ENCODE measurements around the gene RPP25L. TPM values are rescaled to one million over a fixed set of nuclear protein-coding genes. Genes with fewer than 3 reads are reported as not detected.

The RPP25L gene
- total RNA-seq, 4 donors from 2014 or later, result 28.9 to 83.5 (median 54.8) TPM

DNA sequence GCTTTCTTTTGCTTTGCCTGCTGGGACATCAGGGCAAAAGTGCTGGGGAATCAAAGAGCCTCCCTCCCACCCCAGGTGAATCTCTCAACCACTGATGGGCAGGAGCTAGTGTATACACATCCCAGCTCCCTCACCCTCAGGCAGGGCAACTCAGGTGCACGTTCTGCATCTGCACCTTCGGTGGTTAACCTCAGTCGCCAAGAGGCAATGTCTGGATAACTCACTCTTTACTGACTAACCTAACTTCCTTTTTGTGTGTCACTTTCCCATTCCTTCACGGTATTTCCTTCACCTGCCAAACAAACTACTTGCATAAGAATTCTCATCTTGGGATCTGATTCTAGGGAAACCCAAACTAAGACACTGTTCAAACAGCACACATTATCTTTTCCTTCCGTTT lies 48.6 kb downstream of the RPP25L start:
- no peaks in the 10 kb centered on the region for H3K36me3 ChIP-seq
- no peaks in the 10 kb centered on the region for H3K27me3 ChIP-seq
- DNase-seq, result no peak
- TF ChIP-seq CTCF (IDR thresholded peaks at IDR 0.05) (no peak), POLR2A (IDR thresholded peaks at IDR 0.05) (no peak)
- H3K4me1 ChIP-seq, result peaks cover 0 to 22% (median 1%) of the 10 kb centered on the region in 4 donors
- peaks cover 0 to 4% (median 0%) of the 10 kb centered on the region in 4 donors for H3K9me3 ChIP-seq
- no peak overlapping the region for H3K4me3 ChIP-seq
- no peak overlapping the region for H3K27ac ChIP-seq

DNA sequence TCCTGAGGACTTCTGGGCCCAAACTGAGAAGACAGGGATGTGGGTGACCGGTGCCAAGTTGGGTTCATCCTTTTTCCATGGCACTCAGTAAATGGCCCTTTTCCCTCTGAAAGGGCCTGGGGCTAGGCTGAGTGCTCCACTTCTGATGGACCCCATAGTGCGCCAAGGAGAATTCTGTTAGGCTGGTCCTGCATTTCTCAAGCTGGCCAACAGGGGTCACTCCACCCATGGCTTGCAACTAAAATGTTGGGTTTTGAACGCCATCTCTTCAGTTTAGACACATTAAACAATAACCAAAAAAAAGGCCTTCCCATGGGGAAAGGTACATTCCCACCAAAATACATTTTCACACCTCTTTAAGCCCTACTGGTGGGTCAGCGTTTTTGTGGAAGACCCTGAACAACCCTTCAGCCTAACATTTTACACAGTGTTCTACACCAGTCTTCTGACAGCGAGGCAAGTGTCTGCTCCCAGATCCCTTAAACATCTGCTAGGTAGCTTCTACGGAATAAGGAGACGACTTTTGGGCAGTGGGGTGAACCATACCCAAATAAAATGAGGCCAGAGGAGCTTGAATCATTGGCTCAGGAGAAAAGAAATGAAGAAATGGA lies 49.7 kb downstream of the RPP25L start:
- no peak overlapping the region for H3K27ac ChIP-seq
- peaks cover 0 to 4% (median 0%) of the 10 kb centered on the region in 4 donors for H3K9me3 ChIP-seq
- H3K27me3 ChIP-seq, result no peaks in the 10 kb centered on the region
- H3K4me3 ChIP-seq, result no peak overlapping the region
- peak in 5 of 6 experiments; percentile 27 to 84 (median 72) for TF ChIP-seq CTCF (IDR thresholded peaks at IDR 0.05)
- TF ChIP-seq POLR2A (IDR thresholded peaks at IDR 0.05), result no peak
- H3K36me3 ChIP-seq, result no peaks in the 10 kb centered on the region
- H3K4me1 ChIP-seq, result peaks cover 0 to 22% (median 1%) of the 10 kb centered on the region in 4 donors
- peak in 2 of 3 donors; percentile 64 to 65 for DNase-seq

DNA sequence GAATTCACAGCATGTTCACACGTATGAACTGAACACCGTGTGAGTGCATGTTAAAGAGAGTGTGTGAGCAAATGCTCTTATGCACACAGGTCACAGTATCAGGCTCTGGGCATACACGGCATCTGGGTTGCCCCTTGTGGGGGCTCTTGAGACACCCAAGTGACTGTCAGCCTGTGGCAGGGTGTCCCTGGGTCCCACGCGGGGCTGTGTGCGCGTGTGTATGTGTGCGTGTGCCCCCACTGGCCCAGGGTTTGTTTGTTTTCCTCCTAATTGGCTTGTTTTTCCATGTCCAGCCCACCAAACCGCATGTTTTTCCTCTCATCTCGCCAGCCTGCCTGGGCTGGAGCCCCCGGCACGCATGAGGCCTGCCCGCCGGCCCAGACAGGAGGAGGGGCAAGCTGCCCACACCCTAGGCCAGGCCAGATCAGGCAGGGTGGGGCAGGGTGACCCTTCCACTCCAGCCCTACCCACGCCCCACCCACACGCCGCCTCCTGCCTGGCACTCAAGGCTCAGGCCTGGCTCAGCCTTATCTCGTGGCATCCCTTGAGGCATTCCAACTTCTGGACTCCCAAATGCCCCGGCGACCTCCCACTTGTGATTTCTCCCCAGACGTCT lies 51.2 kb downstream of the RPP25L start:
- TF ChIP-seq CTCF (IDR thresholded peaks at IDR 0.05) (peak in 2 of 6 experiments; percentile 32 to 50), POLR2A (IDR thresholded peaks at IDR 0.05) (no peak)
- Histone ChIP-seq H3K4me3 (no peak overlapping the region), H3K27me3 (no peaks in the 10 kb centered on the region), H3K4me1 (peaks cover 0 to 22% (median 1%) of the 10 kb centered on the region in 4 donors), H3K9me3 (peaks cover 0 to 4% (median 0%) of the 10 kb centered on the region in 4 donors), H3K27ac (peak overlapping the region in 3 of 4 donors; percentile 43 to 90 (median 87)), H3K36me3 (no peaks in the 10 kb centered on the region)
- peak in 2 of 3 donors; percentile 82 to 86 for DNase-seq

Small RNA genes within 50 kb of the gene (small RNA-seq; reads per million reads assigned to genes)
- 0 reads per million in 2 donors for gene CCL27

Other genes starting within 250 kb of the RPP25L start
- 10 to 100 TPM in 3 of 4 donors, 1 to 10 TPM in 1; 7.4 to 97.2 (median 88.3) TPM for gene MYORG, start 235.2 kb downstream of the RPP25L start, total RNA-seq
- gene FAM219A, start 153.5 kb downstream of the RPP25L start, total RNA-seq, result 10 to 100 TPM in 2 of 4 donors, 1 to 10 TPM in 2; 6.0 to 13.2 (median 9.5) TPM
- not detected for gene DNAI1, start 153.3 kb downstream of the RPP25L start, total RNA-seq
- gene ENHO, start 89.1 kb downstream of the RPP25L start, total RNA-seq, result 1 to 10 TPM in 2 of 4 donors, not detected in 2; 1.8 to 3.3 TPM
- 10 to 100 TPM in 3 of 4 donors, 1 to 10 TPM in 1; 1.7 to 24.6 (median 15.6) TPM for gene CNTFR, start 22.4 kb downstream of the RPP25L start, total RNA-seq
- gene DCTN3, start 8.4 kb upstream of the RPP25L start, total RNA-seq, result 10 to 100 TPM; 37.4 to 70.1 (median 47.5) TPM
- gene ARID3C, start 17.0 kb upstream of the RPP25L start, total RNA-seq, result under 1 TPM in 1 of 4 donors, not detected in 3; 0.53 TPM
- gene SIGMAR1, start 25.7 kb upstream of the RPP25L start, total RNA-seq, result 100 to 1,000 TPM in 3 of 4 donors, 10 to 100 TPM in 1; 63.5 to 138 (median 111) TPM
- 100 to 1,000 TPM; 111 to 310 (median 185) TPM for gene GALT, start 34.6 kb upstream of the RPP25L start, total RNA-seq
- gene IL11RA, start 40.1 kb upstream of the RPP25L start, total RNA-seq, result 10 to 100 TPM; 37.8 to 98.3 (median 58.0) TPM
- not detected for gene CCL27, start 50.6 kb upstream of the RPP25L start, total RNA-seq
- not detected for gene CCL19, start 79.2 kb upstream of the RPP25L start, total RNA-seq
- gene CCL21, start 98.0 kb upstream of the RPP25L start, total RNA-seq, result 10 to 100 TPM; 54.7 to 85.2 (median 70.3) TPM